K562 (cell line): ENCODE measurements around the gene BBLN. TPM values are rescaled to one million over a fixed set of nuclear protein-coding genes. Genes with fewer than 3 reads are reported as not detected.

Experiments used
- BACH1 ChIP-seq: fragments of 200-800 bp; sonication (Bioruptor generic); IDR thresholded peaks from 2 replicates; pipeline ENCODE4 v1.6.1; 2016; ENCODE audit warnings: missing genetic modification characterization, missing compliant biosample characterization
- CAMTA2 ChIP-seq: fragments of 250-450 bp; sonication (Bioruptor Pico); conservative IDR thresholded peaks from 2 replicates; pipeline ENCODE4 v1.5.1; 2022
- EP400 ChIP-seq: fragments of 450-650 bp; IDR thresholded peaks from 2 replicates; pipeline ENCODE4 v1.6.1; 2017; ENCODE audit warnings: antibody characterized with exemption, mild to moderate bottlenecking, moderate library complexity
- FUS ChIP-seq: fragments of 200-400 bp; formaldehyde crosslinking; optimal IDR thresholded peaks from 2 replicates; pipeline ENCODE3; 2017; ENCODE audit warnings: low read depth, low read length
- HLTF ChIP-seq: fragments of 450-650 bp; IDR thresholded peaks from 2 replicates; pipeline ENCODE4 v1.6.1; 2016
- MXI1 ChIP-seq: IDR thresholded peaks from 2 replicates; pipeline ENCODE4 v1.6.1; 2011; ENCODE audit warnings: low read depth, mild to moderate bottlenecking, improper control_type of control experiment, low read length
- NFE2 ChIP-seq: IDR thresholded peaks from 2 replicates; pipeline ENCODE4 v1.6.1; 2014; ENCODE audit warnings: antibody characterized with exemption, low read depth
- PHF8 ChIP-seq: fragments of 200-600 bp; sonication (generic); IDR thresholded peaks from 2 replicates; pipeline ENCODE4 v1.6.1; 2012; ENCODE audit warnings: mixed run types, mild to moderate bottlenecking, inconsistent platforms, low read length, moderate library complexity, borderline replicate concordance
- RBM39 ChIP-seq: fragments of 200-400 bp; formaldehyde crosslinking; optimal IDR thresholded peaks from 2 replicates; pipeline ENCODE3; 2018; ENCODE audit warnings: low read depth, low read length
- ZNF764 ChIP-seq: fragments of 250-450 bp; sonication (Bioruptor Pico); IDR thresholded peaks from 2 replicates; pipeline ENCODE4 v1.4.0; 2020; ENCODE audit warnings: low read depth, mild to moderate bottlenecking, moderate library complexity
- polyA plus RNA-seq, 8 experiments: library from polyadenylated mRNA; depleted of rRNA in 4 of 8; stranded (reverse) in 5 of 8; unstranded in 3 of 8; fragments of >200 nt; fragmentation: Nextera tagmentation in 2 of 8; fragmentation: Illumina TruSeq in 1 of 8; extraction: Ambion mirVana in 2 of 8; extraction: Trizol in 1 of 8; gene quantifications; 2 replicates each; pipeline versions ENCODE4 v1.2.1 to v1.2.3, GENCODE V29; 2011 to 2014; ENCODE audit warnings: inconsistent platforms in 1 of 8, missing spikeins in 1 of 8
- total RNA-seq, 7 experiments: library from RNA; depleted of rRNA in 6 of 7; stranded (reverse); fragments of >200 nt in 6 of 7; fragmentation: Illumina TruSeq in 2 of 7; extraction: Trizol in 2 of 7; gene quantifications; 2 replicates each; pipeline versions ENCODE4 v1.2.1 to v1.2.3, GENCODE V29; 2011 to 2021; ENCODE audit warnings: low replicate concordance in 1 of 7
- TF ChIP-seq, protein P1 (sequence below): IDR thresholded peaks from 3 replicates; pipeline ENCODE4 v1.6.1; 2011; ENCODE audit warnings: borderline replicate concordance, mild to moderate bottlenecking; ENCODE audit not compliant: insufficient read length, insufficient read depth
- TF ChIP-seq, protein P2 (sequence below): fragments of 450-650 bp; IDR thresholded peaks from 2 replicates; pipeline ENCODE4 v1.6.1; 2016; ENCODE audit warnings: mild to moderate bottlenecking
- TF ChIP-seq, protein P3 (sequence below), 2 experiments: fragments of 450-650 bp in 1 of 2; sonication (generic) in 1 of 2; formaldehyde crosslinking in 1 of 2; IDR thresholded peaks; 2 replicates each; pipeline versions ENCODE4 v1.7.1 to v1.9.0; 2016 to 2022; ENCODE audit warnings: inconsistent platforms in 1 of 2, mild to moderate bottlenecking in 1 of 2, missing genetic modification reagents in 1 of 2

Gene BBLN
- total and polyA plus RNA-seq, 9 of the 15 experiments (the other 6 are each of a cell fraction or from before 2014, with no cell fraction given), result 4.2 to 331 (median 87.1) TPM

DNA sequence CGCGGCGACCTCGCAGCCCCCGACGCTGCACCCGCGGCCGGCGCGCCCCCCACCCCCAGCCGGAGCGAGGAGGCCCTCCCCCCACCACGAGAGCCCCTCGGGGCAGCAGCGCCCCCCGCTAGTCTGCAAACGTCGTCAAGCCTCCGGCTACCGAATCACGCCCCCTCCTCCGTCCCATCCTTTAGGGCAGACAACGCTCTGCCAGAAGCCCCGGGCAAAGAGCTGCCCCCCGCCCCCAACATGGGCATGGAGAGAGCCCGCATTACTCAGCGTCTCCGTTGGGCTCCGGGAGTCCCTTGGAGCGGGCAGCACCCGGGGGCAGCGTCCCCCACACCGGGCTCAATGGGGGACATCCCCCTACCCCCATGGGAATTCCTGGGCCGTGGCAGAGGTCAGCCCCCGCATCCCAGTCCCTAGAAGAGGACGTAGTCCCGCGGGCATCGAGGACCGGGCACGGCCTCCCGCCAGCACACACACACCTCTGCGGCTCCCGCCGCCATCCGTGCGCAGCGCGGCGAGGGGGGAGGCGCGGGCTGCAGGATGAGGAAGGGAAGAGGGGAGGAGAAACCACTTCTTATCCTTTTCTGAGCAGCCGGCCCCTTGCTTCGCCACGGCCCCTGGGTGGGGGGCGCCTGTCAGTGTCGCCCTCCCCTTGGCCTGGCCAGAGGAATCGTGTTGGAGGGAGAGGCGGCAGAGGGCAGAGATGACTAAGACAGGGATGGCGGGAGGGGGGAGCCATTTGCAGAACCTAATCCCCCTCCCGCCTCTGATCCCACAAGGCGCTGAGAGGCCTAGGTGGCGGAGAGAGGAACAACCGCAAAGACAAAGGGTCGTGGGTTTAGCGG is 43.9 kb downstream of the BBLN start (continued):
- TF ChIP-seq, protein P1, sequence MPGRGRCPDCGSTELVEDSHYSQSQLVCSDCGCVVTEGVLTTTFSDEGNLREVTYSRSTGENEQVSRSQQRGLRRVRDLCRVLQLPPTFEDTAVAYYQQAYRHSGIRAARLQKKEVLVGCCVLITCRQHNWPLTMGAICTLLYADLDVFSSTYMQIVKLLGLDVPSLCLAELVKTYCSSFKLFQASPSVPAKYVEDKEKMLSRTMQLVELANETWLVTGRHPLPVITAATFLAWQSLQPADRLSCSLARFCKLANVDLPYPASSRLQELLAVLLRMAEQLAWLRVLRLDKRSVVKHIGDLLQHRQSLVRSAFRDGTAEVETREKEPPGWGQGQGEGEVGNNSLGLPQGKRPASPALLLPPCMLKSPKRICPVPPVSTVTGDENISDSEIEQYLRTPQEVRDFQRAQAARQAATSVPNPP, result no peak
- TF ChIP-seq PHF8 (peak; percentile 50; the same call in 1 of the 2 replicates), ZNF764 (CRISPR knock-in tag) (peak; percentile 48; the same call in 1 of the 2 replicates), FUS (no peak), RBM39 (no peak), HLTF (no peak), EP400 (no peak), BACH1 (tag) (no peak), NFE2 (no peak), MXI1 (no peak), CAMTA2 (no peak)
- TF ChIP-seq, protein P2, sequence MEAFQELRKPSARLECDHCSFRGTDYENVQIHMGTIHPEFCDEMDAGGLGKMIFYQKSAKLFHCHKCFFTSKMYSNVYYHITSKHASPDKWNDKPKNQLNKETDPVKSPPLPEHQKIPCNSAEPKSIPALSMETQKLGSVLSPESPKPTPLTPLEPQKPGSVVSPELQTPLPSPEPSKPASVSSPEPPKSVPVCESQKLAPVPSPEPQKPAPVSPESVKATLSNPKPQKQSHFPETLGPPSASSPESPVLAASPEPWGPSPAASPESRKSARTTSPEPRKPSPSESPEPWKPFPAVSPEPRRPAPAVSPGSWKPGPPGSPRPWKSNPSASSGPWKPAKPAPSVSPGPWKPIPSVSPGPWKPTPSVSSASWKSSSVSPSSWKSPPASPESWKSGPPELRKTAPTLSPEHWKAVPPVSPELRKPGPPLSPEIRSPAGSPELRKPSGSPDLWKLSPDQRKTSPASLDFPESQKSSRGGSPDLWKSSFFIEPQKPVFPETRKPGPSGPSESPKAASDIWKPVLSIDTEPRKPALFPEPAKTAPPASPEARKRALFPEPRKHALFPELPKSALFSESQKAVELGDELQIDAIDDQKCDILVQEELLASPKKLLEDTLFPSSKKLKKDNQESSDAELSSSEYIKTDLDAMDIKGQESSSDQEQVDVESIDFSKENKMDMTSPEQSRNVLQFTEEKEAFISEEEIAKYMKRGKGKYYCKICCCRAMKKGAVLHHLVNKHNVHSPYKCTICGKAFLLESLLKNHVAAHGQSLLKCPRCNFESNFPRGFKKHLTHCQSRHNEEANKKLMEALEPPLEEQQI, result no peak
- TF ChIP-seq, protein P3, sequence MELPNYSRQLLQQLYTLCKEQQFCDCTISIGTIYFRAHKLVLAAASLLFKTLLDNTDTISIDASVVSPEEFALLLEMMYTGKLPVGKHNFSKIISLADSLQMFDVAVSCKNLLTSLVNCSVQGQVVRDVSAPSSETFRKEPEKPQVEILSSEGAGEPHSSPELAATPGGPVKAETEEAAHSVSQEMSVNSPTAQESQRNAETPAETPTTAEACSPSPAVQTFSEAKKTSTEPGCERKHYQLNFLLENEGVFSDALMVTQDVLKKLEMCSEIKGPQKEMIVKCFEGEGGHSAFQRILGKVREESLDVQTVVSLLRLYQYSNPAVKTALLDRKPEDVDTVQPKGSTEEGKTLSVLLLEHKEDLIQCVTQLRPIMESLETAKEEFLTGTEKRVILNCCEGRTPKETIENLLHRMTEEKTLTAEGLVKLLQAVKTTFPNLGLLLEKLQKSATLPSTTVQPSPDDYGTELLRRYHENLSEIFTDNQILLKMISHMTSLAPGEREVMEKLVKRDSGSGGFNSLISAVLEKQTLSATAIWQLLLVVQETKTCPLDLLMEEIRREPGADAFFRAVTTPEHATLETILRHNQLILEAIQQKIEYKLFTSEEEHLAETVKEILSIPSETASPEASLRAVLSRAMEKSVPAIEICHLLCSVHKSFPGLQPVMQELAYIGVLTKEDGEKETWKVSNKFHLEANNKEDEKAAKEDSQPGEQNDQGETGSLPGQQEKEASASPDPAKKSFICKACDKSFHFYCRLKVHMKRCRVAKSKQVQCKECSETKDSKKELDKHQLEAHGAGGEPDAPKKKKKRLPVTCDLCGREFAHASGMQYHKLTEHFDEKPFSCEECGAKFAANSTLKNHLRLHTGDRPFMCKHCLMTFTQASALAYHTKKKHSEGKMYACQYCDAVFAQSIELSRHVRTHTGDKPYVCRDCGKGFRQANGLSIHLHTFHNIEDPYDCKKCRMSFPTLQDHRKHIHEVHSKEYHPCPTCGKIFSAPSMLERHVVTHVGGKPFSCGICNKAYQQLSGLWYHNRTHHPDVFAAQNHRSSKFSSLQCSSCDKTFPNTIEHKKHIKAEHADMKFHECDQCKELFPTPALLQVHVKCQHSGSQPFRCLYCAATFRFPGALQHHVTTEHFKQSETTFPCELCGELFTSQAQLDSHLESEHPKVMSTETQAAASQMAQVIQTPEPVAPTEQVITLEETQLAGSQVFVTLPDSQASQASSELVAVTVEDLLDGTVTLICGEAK (IDR thresholded peaks at IDR 0.05), result 0 out of 2 replicates have a peak, but pooled peaks have one; percentile 56
- TF ChIP-seq, protein P3 (CRISPR knock-in tag; IDR thresholded peaks at IDR 0.05), result no peak
